Suprapubic skin (tissue), 4 donors: Measurements from ENCODE around the gene IL19. TPM values are rescaled to one million over a fixed set of nuclear protein-coding genes. Genes with fewer than 3 reads are reported as not detected.

Experiments
- DNase-seq, 2 donors: peaks; one replicate each; pipeline ENCODE4 v3.0.0-alpha.2; 2019; ENCODE audit warnings: low spot score in 2 of 2
- H3K27ac ChIP-seq: fragments of 200-600 bp; sonication (generic); one replicate; pipeline ENCODE4 v1.5.1; 2019
- H3K27me3 ChIP-seq: fragments of 200-600 bp; sonication (generic); one replicate; pipeline ENCODE4 v1.5.1; 2019
- H3K36me3 ChIP-seq: fragments of 200-600 bp; sonication (generic); one replicate; pipeline ENCODE4 v1.5.1; 2019
- H3K4me1 ChIP-seq: fragments of 200-600 bp; sonication (generic); one replicate; pipeline ENCODE4 v1.5.1; 2019
- H3K4me3 ChIP-seq: fragments of 200-600 bp; sonication (generic); one replicate; pipeline ENCODE4 v1.5.1; 2019; ENCODE audit warnings: mild to moderate bottlenecking
- H3K9me3 ChIP-seq: fragments of 200-600 bp; sonication (generic); one replicate; pipeline ENCODE4 v1.5.1; 2019
- CTCF ChIP-seq, 2 donors: fragments of 200-600 bp in 1 of 2; fragments of 450-650 bp in 1 of 2; sonication (generic) in 1 of 2; IDR thresholded peaks; one replicate each; pipeline ENCODE4 v1.5.1; 2016 to 2019; ENCODE audit warnings: antibody characterized with exemption in 2 of 2, mild to moderate bottlenecking in 1 of 2, moderate library complexity in 1 of 2
- EP300 ChIP-seq: sonication (generic); formaldehyde crosslinking; IDR thresholded peaks from one replicate; pipeline ENCODE4 v1.6.1; 2017; ENCODE audit warnings: antibody characterized with exemption
- POLR2A ChIP-seq, 2 donors: fragments of 450-650 bp; IDR thresholded peaks; one replicate each; pipeline ENCODE4 v1.6.1; 2017; ENCODE audit warnings: antibody characterized with exemption in 2 of 2, mild to moderate bottlenecking in 2 of 2, moderate library complexity in 2 of 2
- POLR2AphosphoS5 ChIP-seq, 3 donors: sonication (generic); formaldehyde crosslinking; IDR thresholded peaks; one replicate each; pipeline ENCODE4 v1.6.1; 2017; ENCODE audit warnings: antibody characterized with exemption in 3 of 3
- WGBS: methylation state at CpG from one replicate; pipeline ENCODE4 v1.1.5; 2018; 5-methylcytosine and 5-hydroxymethylcytosine counted together
- total RNA-seq, 4 donors: library from RNA; depleted of rRNA; stranded (reverse); fragments of >200 nt; gene quantifications; one replicate each; pipeline ENCODE4 v1.1.0, GENCODE V29; 2016

IL19 gene
- total RNA-seq, 4 donors from 2014 or later: not detected

- Histone ChIP-seq H3K27ac (no peak overlapping the region), H3K36me3 (no peaks in the 10 kb centered on the region), H3K4me1 (no peaks in the 10 kb centered on the region), H3K27me3 (no peaks in the 10 kb centered on the region), H3K9me3 (no peaks in the 10 kb centered on the region), H3K4me3 (no peak overlapping the region)
- TF ChIP-seq POLR2AphosphoS5 (IDR thresholded peaks at IDR 0.05) (no peak), POLR2A (IDR thresholded peaks at IDR 0.05) (no peak), EP300 (no peak), CTCF (IDR thresholded peaks at IDR 0.05) (no peak)
- 67% methylated on average over 8 of the region's 8 CpGs for WGBS
- DNase-seq: no peak
Measured at GRCh38 chr1:206803221-206803730, 32.7 kb downstream of the IL19 start.

- H3K9me3 ChIP-seq: no peaks in the 10 kb centered on the region
- H3K4me1 ChIP-seq: no peaks in the 10 kb centered on the region
- TF ChIP-seq POLR2AphosphoS5 (IDR thresholded peaks at IDR 0.05) (no peak), CTCF (IDR thresholded peaks at IDR 0.05) (no peak), EP300 (no peak), POLR2A (IDR thresholded peaks at IDR 0.05) (no peak)
- no peaks in the 10 kb centered on the region for H3K36me3 ChIP-seq
- 85% methylated on average over 1 of the region's 1 CpG for WGBS
- no peak for DNase-seq
- H3K4me3 ChIP-seq: no peak overlapping the region
- peaks cover 5% of the 10 kb centered on the region for H3K27me3 ChIP-seq
- no peak overlapping the region for H3K27ac ChIP-seq
Measured at GRCh38 chr1:206804156-206804737, 33.7 kb downstream of the IL19 start.

- no peak overlapping the region for H3K4me3 ChIP-seq
- H3K36me3 ChIP-seq: no peaks in the 10 kb centered on the region
- no peak overlapping the region for H3K27ac ChIP-seq
- H3K27me3 ChIP-seq: peaks cover 5% of the 10 kb centered on the region
- H3K4me1 ChIP-seq: no peaks in the 10 kb centered on the region
- WGBS: 83% methylated on average over 1 of the region's 1 CpG
- TF ChIP-seq POLR2AphosphoS5 (IDR thresholded peaks at IDR 0.05): no peak
- TF ChIP-seq EP300: no peak
- no peak for TF ChIP-seq POLR2A (IDR thresholded peaks at IDR 0.05)
- TF ChIP-seq CTCF (IDR thresholded peaks at IDR 0.05): no peak
- no peaks in the 10 kb centered on the region for H3K9me3 ChIP-seq
- DNase-seq: no peak
Measured at GRCh38 chr1:206805357-206805756, 34.8 kb downstream of the IL19 start.

- TF ChIP-seq POLR2AphosphoS5 (IDR thresholded peaks at IDR 0.05): no peak
- no peak for TF ChIP-seq EP300
- TF ChIP-seq POLR2A (IDR thresholded peaks at IDR 0.05): no peak
- TF ChIP-seq CTCF (IDR thresholded peaks at IDR 0.05): no peak
- Histone ChIP-seq H3K4me1 (no peaks in the 10 kb centered on the region), H3K27me3 (peaks cover 5% of the 10 kb centered on the region), H3K27ac (no peak overlapping the region), H3K36me3 (no peaks in the 10 kb centered on the region), H3K9me3 (peaks cover 4% of the 10 kb centered on the region), H3K4me3 (no peak overlapping the region)
- WGBS: 66% methylated on average over 2 of the region's 2 CpGs
- DNase-seq: no peak
Measured at GRCh38 chr1:206808615-206809014, 38.0 kb downstream of the IL19 start.

- H3K36me3 ChIP-seq: no peaks in the 10 kb centered on the region
- no peak for TF ChIP-seq POLR2AphosphoS5 (IDR thresholded peaks at IDR 0.05)
- no peak for TF ChIP-seq CTCF (IDR thresholded peaks at IDR 0.05)
- WGBS: 71% methylated on average over 4 of the region's 4 CpGs
- H3K9me3 ChIP-seq: peaks cover 4% of the 10 kb centered on the region
- peaks cover 5% of the 10 kb centered on the region for H3K27me3 ChIP-seq
- no peak overlapping the region for H3K27ac ChIP-seq
- H3K4me1 ChIP-seq: no peaks in the 10 kb centered on the region
- DNase-seq: no peak
- no peak overlapping the region for H3K4me3 ChIP-seq
Measured at GRCh38 chr1:206809504-206810084, 39.0 kb downstream of the IL19 start.
